Mucosa of descending colon (tissue), 3 donors: ENCODE results near the gene BICRAL. TPM values are rescaled to one million over a fixed set of nuclear protein-coding genes. Genes with fewer than 3 reads are reported as not detected.
"Not testable (repeated sequence)": the region's sequence is repeated elsewhere in the genome, so short reads cannot be mapped to it uniquely, and the experiment has no call there.

Source experiments
- ATAC-seq: fragments of 200-7000 bp; cut with Tn5 transposase; one replicate; pipeline ENCODE4 v1.9.1; 2020; ENCODE audit warnings: mild to moderate bottlenecking, moderate library complexity
- DNase-seq, 3 donors: peaks; one replicate each; pipeline ENCODE4 v3.0.0-alpha.2; 2020
- H3K36me3 ChIP-seq: fragments of 200-600 bp; one replicate; pipeline ENCODE4 v1.8.0; 2021; ENCODE audit warnings: low read depth, mild to moderate bottlenecking
- H3K4me1 ChIP-seq: fragments of 200-600 bp; one replicate; pipeline ENCODE4 v1.8.0; 2021; ENCODE audit warnings: low read depth, mild to moderate bottlenecking
- H3K4me3 ChIP-seq: fragments of 200-600 bp; one replicate; pipeline ENCODE4 v1.8.0; 2021; ENCODE audit warnings: mild to moderate bottlenecking
- H3K9me3 ChIP-seq: fragments of 200-600 bp; one replicate; pipeline ENCODE4 v1.8.0; 2021; ENCODE audit warnings: mild to moderate bottlenecking
- intact Hi-C, 2 donors: fragments of 100-400 bp; cut with DNase I in 1 of 2; cut with micrococcal nuclease in 1 of 2; formaldehyde crosslinking; loops; one replicate each; pipeline versions ENCODE4 v1.11.0 to v1.11.1; 2022; cut with DNase I, micrococcal nuclease
- total RNA-seq, 3 donors: library from RNA; stranded (reverse); fragmentation: NEBNext Ultra II Directional in 2 of 3; extraction: Animal tissue kit (Norgen Biotek cat#: 25700) in 2 of 3; gene quantifications; one replicate each; pipeline versions ENCODE4 v1.2.1 to v1.2.4, GENCODE V29; 2021 to 2023
- TF ChIP-seq, protein P1 (sequence below): fragments of 200-600 bp; IDR thresholded peaks from one replicate; pipeline ENCODE4 v1.8.0; 2022; ENCODE audit warnings: antibody characterized with exemption, mild to moderate bottlenecking
- donor health status: DM: no; HTN: no; CAD: no; lungs with moderate emphysema.
- donor health status: DM: no; HTN: no; CAD: no.
- donor health status: DM: no; HTN: yes; CAD: no.

The BICRAL gene
- total RNA-seq, 3 donors from 2014 or later = 18.3 to 26.2 (median 23.4) TPM

DNA sequence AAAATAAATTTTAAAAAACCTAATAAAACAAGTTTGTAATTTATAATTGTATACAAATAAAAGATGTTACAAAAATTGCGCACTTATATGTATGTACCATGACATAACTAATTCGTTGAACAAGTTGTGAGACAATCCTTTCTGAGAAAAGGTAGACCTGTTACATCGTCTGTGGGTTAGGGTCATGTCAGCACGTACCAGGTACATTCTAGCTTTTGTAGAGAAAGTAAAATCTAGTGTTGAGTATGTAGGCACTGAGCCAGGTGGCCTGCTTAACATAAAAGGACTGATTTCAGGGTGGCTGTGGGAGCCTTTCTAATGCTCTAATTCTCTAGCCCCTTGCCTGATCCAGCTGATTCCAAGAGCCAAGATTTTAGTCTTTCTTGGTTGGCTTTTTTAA is 108.0 kb downstream of the BICRAL start:
- ATAC-seq (no peak), DNase-seq (peak in 1 of 3 donors; percentile 18)
- no peaks in the 10 kb centered on the region for H3K9me3 ChIP-seq
- intact Hi-C loops = no loop called here
- peaks cover 11% of the 10 kb centered on the region for H3K36me3 ChIP-seq
- TF ChIP-seq, protein P1, sequence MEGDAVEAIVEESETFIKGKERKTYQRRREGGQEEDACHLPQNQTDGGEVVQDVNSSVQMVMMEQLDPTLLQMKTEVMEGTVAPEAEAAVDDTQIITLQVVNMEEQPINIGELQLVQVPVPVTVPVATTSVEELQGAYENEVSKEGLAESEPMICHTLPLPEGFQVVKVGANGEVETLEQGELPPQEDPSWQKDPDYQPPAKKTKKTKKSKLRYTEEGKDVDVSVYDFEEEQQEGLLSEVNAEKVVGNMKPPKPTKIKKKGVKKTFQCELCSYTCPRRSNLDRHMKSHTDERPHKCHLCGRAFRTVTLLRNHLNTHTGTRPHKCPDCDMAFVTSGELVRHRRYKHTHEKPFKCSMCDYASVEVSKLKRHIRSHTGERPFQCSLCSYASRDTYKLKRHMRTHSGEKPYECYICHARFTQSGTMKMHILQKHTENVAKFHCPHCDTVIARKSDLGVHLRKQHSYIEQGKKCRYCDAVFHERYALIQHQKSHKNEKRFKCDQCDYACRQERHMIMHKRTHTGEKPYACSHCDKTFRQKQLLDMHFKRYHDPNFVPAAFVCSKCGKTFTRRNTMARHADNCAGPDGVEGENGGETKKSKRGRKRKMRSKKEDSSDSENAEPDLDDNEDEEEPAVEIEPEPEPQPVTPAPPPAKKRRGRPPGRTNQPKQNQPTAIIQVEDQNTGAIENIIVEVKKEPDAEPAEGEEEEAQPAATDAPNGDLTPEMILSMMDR = no peak
- no peak overlapping the region for H3K4me3 ChIP-seq
- peaks cover 6% of the 10 kb centered on the region for H3K4me1 ChIP-seq

DNA sequence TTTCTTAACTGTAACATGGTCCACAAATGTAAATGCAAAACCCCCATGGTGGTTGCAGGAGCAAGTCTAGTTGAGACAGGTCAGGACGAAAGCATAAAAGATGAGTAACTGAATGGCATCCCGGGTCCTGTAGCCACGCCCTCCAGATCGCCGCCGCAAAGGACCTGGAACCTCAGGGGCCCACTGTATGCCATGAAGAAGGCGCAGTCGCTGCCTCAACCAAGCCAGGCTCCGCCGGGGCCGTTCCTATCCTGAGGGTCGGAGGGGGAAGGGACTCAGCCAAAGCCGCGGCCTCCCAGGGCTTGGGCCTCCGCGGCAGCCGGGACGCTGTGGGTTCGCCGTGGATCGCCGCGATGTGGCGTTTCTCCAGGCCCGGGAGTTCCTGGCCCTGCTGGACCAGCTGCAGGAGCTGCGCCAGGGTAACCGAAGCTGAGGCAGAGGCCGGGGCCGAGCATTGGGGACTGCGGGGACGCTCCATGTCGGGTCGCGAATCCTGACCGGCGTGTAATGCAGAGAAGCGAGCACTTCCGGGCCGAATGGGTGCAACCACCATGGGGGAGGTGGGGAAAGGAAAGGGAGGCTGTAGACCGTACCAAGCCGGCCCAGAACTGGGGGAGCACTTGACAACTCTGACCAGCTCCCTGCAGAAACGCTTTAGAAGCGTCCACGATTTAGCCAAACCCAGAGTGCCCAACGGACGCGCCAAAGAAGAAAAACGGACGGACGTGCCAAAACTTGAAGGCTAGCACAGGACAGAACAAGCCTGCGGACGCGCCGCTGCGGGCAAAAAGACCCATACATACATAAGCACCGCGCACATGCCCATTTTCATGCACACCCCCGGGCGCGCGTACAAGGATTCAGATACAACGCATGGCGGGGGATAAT is 108.7 kb downstream of the BICRAL start:
- ATAC-seq (peak; percentile 99), DNase-seq (peak; percentile 94 to 96 (median 94))
- intact Hi-C loops = no loop called here
- peaks cover 4% of the 10 kb centered on the region for H3K36me3 ChIP-seq
- peaks cover 6% of the 10 kb centered on the region for H3K4me1 ChIP-seq
- peak overlapping the region; percentile 99 for H3K4me3 ChIP-seq
- TF ChIP-seq, protein P1 = no peak
- H3K9me3 ChIP-seq = no peaks in the 10 kb centered on the region

DNA sequence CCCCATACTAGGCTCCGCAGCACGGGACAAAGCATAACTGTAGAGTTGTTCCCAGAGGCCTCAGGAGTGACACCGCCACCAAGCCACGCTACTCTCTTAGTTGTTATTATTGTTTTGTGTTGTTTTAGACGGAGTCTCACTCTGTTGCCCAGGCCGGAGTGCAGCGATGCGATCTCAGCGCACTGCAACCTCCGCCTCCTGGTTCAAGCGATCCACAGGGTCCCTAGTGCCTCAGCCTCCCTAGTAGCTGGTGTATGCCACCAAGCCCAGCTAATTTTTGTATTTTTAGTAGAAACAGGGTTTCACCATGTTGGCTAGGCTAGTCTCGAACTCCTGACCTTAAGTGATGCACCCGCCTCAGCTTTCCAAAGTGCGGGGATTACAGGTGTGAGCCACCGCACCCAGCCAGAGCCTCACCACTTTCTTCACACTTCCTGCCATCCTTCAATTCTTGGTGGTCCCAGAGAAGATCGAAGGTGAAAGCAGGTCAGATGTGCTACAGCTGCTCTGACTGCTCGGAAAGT is 109.4 kb downstream of the BICRAL start:
- DNase-seq (no peak), ATAC-seq (no peak)
- TF ChIP-seq, protein P1 = no peak
- H3K36me3 ChIP-seq = no peaks in the 10 kb centered on the region
- peak overlapping the region; percentile 99 for H3K4me3 ChIP-seq
- intact Hi-C loops = no loop called here
- peaks cover 6% of the 10 kb centered on the region for H3K4me1 ChIP-seq
- no peaks in the 10 kb centered on the region for H3K9me3 ChIP-seq

DNA sequence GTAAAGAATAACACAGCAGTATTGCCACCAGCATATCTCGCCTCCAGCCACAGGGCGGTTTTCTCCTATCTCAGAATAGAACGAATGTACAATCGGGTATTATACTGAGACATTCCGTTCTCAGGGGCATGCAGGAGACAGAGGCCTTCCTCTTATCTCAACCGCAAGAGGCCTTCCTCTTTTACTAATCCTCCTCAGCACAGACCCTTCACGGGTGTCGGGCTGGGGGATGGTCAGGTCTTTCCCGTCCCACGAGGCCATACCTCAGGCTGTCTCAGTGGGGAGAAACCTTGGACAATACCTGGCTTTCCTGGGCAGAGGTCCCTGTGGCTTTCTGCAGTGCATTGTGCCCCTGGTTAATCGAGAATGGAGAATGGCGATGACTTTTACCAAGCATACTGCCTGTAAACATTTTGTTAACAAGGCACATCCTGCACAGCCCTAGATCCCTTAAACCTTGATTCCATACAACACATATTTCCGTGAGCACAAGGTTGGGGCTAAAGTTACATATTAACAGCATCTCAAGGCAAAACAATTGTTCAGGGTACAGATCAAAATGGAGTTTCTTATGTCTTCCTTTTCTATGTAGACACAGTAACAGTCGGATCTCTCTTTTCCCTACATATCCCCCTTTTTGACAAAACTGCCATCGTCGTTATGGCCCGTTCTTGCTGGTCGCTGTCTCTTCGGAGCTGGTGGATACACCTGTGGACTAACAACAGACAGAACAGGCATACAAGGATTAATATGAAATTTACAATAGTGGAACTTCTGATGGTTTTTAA is 112.4 kb downstream of the BICRAL start:
- not testable (repeated sequence) for DNase-seq, ATAC-seq

DNA sequence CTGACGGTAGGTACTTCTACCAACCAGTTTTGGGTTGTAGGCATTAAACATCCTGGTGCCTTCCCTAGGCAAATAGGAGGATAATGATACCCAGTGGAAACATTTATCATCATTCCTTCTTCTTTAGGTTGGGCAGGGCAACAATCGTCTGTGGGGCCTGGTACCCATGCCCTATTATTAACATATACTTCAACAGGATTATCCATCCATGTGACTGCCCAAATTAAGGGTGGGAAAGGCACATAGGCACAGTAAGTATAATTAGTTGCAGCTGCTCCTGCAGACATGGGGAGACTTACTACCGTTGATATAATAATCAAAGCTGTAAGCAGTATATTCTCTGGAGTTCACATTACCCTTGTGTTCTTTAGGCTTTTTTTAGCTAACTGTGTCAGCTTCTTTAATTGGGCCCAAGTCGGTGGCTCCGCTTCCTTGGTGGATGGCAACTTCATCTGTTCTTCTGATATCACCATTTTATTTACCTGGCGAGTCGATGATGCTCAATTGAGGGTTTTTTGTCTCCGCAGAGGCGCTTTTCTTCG is 114.4 kb downstream of the BICRAL start:
- Histone ChIP-seq H3K4me1 (peaks cover 4% of the 10 kb centered on the region), H3K36me3 (no peaks in the 10 kb centered on the region), H3K4me3 (no peak overlapping the region), H3K9me3 (no peaks in the 10 kb centered on the region)
- TF ChIP-seq, protein P1 = no peak
- ATAC-seq (no peak), DNase-seq (no peak)
- intact Hi-C loops = no loop called here

More for the DNA sequence above, 112.4 kb downstream of the BICRAL start:
- H3K4me1 ChIP-seq, H3K36me3 ChIP-seq, intact Hi-C loops, H3K4me3 ChIP-seq, H3K9me3 ChIP-seq: not testable (repeated sequence)
